ENCODE data around the gene IFT74.
A peak's percentile ranks its signal among the peaks of the same experiment; 100 is the strongest.

Gene IFT74

GRCh38 chr9:26951794-26952193, 4.4 kb upstream of the IFT74 start (continued):
- no peak for TF ChIP-seq ZSCAN16 (tag by site-specific recombination; IDR thresholded peaks at IDR 0.05)
- TF ChIP-seq SP3 (tag by site-specific recombination; IDR thresholded peaks at IDR 0.05): no peak
- TF ChIP-seq ZNF146 (tag by site-specific recombination; IDR thresholded peaks at IDR 0.05): no peak
- no peak for TF ChIP-seq ZNF555 (tag by site-specific recombination; conservative IDR thresholded peaks at IDR 0.05)
- no peak for TF ChIP-seq ZFP41 (tag by site-specific recombination; IDR thresholded peaks at IDR 0.05; ENCODE audit: borderline replicate concordance)

DNA sequence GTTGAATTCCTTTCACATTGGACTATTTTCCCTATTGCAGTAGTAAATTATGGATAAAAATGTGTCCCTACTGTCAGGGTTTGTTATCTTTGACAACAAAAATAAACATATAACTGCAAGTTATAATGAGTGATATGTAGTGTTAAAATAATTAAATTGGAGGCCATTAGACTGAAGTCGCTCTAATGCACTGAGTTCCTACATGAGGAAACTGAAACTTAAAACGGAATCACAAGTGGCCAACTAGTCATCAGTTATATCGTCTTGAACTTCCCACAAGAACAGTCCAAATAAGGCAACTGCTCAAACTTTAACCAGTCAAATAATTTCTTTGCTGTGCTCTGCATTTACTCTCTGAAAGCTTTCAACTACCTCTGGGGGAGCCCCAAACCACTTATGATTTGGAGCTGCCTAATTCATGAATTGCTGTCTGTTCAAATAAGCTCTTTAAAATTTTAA, 2.1 kb upstream of the IFT74 start:
- CTCF ChIA-PET: interaction anchor here (1.1 to 1.7 kb wide), 2 partner anchors 61 to 62 kb away, joined by 3 to 5 read pairs; partner anchors contain the start of gene CAAP1
- POLR2A ChIA-PET: interaction anchor here (0.6 kb wide), 1 partner anchor 104 kb away, joined by 3 read pairs; no protein-coding TSS in a partner anchor
- H3K27ac ChIP-seq (ENCODE audit: extremely low read depth, low read depth, low read length): no peak overlapping the region
- no peak overlapping the region for H3K4me3 ChIP-seq (ENCODE audit: low read depth, low read length)
- H3K9me3 ChIP-seq (ENCODE audit: control insufficient read depth, insufficient read depth, low read depth, low read length): no peaks in the 10 kb centered on the region
- H3K36me3 ChIP-seq (ENCODE audit: control insufficient read depth in 2 of 2, insufficient read depth in 1 of 2, low read length in 2 of 2): no peaks in the 10 kb centered on the region
- H3K4me1 ChIP-seq (ENCODE audit: control insufficient read depth, insufficient read depth, low read length): peaks cover 14% of the 10 kb centered on the region
- TF ChIP-seq GLIS1 (tag by site-specific recombination; IDR thresholded peaks at IDR 0.05) (no peak), FEZF1 (tag by site-specific recombination; IDR thresholded peaks at IDR 0.05) (peak; percentile 67), OSR2 (tag by site-specific recombination; IDR thresholded peaks at IDR 0.05) (peak; percentile 54; the same call in 1 of the 2 replicates), WT1 (tag by site-specific recombination; IDR thresholded peaks at IDR 0.05) (peak; percentile 65), ZNF423 (tag by site-specific recombination; IDR thresholded peaks at IDR 0.05) (no peak), YY1 (tag by site-specific recombination; IDR thresholded peaks at IDR 0.05) (no peak), ZSCAN16 (tag by site-specific recombination; IDR thresholded peaks at IDR 0.05) (no peak), ZNF133 (tag by site-specific recombination; IDR thresholded peaks at IDR 0.05) (peak; percentile 68; the same call in 1 of the 2 replicates), OVOL3 (tag by site-specific recombination; IDR thresholded peaks at IDR 0.05) (peak; percentile 32; the same call in 1 of the 2 replicates), HOXC10 (CRISPR knock-in tag; IDR thresholded peaks at IDR 0.05) (no peak), TRIM28 (IDR thresholded peaks at IDR 0.05; ENCODE audit: borderline replicate concordance, low read length) (peak; percentile 66; the same call in 1 of the 2 replicates), ZNF501 (tag by site-specific recombination; IDR thresholded peaks at IDR 0.05) (0 out of 2 replicates have a peak, but pooled peaks have one; percentile 19), PRDM6 (tag by site-specific recombination; IDR thresholded peaks at IDR 0.05) (peak; percentile 83), KLF8 (tag by site-specific recombination; IDR thresholded peaks at IDR 0.05) (no peak), ZNF549 (tag by site-specific recombination; IDR thresholded peaks at IDR 0.05) (peak; percentile 98), ZNF138 (tag by site-specific recombination; IDR thresholded peaks at IDR 0.05; ENCODE audit: borderline replicate concordance) (no peak), GFI1B (tag by site-specific recombination; IDR thresholded peaks at IDR 0.05) (peak; percentile 69; the same call in 1 of the 2 replicates), PRDM10 (tag by site-specific recombination; IDR thresholded peaks at IDR 0.05) (0 out of 2 replicates have a peak, but pooled peaks have one; percentile 9), BCL6B (tag by site-specific recombination; IDR thresholded peaks at IDR 0.05) (no peak), ZBTB21 (tag by site-specific recombination; IDR thresholded peaks at IDR 0.05) (no peak), ZNF366 (tag by site-specific recombination; conservative IDR thresholded peaks at IDR 0.05) (no peak), ZNF114 (tag by site-specific recombination; IDR thresholded peaks at IDR 0.05) (no peak), ZXDB (tag by site-specific recombination; IDR thresholded peaks at IDR 0.05) (0 out of 2 replicates have a peak, but pooled peaks have one; percentile 20), ZNF843 (tag by site-specific recombination; IDR thresholded peaks at IDR 0.05) (no peak), ZFP37 (tag by site-specific recombination; IDR thresholded peaks at IDR 0.05) (no peak), ZNF707 (tag by site-specific recombination; IDR thresholded peaks at IDR 0.05) (no peak)
- TF ChIP-seq, protein P1, sequence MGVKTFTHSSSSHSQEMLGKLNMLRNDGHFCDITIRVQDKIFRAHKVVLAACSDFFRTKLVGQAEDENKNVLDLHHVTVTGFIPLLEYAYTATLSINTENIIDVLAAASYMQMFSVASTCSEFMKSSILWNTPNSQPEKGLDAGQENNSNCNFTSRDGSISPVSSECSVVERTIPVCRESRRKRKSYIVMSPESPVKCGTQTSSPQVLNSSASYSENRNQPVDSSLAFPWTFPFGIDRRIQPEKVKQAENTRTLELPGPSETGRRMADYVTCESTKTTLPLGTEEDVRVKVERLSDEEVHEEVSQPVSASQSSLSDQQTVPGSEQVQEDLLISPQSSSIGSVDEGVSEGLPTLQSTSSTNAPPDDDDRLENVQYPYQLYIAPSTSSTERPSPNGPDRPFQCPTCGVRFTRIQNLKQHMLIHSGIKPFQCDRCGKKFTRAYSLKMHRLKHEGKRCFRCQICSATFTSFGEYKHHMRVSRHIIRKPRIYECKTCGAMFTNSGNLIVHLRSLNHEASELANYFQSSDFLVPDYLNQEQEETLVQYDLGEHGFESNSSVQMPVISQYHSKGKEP (tag by site-specific recombination; IDR thresholded peaks at IDR 0.05): peak; percentile 52; the same call in 1 of the 2 replicates

Data from HEK293 (cell line).